OCI-LY7 (cell line): Measurements from ENCODE around the gene C16orf89.

Experiments
- EZH2phosphoT487 ChIP-seq: fragments of 200-600 bp; sonication (generic); IDR thresholded peaks from 2 replicates; pipeline ENCODE4 v1.6.1; 2018; ENCODE audit warnings: low read depth, borderline replicate concordance, mild to moderate bottlenecking, mixed run types, antibody characterized with exemption, low read length, moderate library complexity, mixed read lengths
- TF ChIP-seq, protein P1 (sequence below): fragments of 200-600 bp; sonication (generic); conservative IDR thresholded peaks from 2 replicates; pipeline ENCODE4 v1.5.1; 2014; ENCODE audit warnings: mild to moderate bottlenecking, antibody characterized with exemption, low read length, moderate library complexity, mixed read lengths

DNA sequence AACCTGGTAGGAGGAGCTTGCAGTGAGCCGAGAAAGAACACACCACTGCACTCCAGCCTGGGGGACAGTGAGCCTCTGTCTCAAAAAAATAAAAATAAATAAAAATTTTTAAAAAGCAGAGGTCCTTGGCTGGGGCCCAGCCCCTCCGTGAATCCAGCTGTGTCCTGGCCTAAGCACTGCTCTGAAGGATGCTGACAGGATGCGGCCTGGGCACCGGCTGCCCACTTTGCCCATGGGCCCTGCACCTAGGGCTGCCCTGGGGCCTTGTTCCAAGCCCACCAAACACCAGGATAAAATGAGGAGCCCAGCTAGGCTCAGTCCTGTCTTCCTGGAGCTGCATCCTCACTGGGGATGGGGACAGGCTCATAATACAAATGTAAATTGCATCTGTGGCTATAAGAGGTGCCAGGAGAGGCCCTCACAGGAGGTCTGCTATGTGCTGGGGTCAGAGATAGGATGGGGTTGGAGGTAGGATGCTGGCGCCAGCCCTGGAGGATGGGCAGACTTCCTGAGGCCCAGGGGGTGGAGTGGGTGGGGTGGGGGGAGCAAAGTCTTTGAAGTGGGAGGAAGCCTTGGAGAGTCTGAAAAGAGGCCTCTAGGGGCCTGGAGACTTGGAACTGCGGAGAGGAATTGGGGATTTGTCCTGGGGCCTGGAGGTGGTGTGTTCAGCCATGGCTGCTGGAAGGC is 6.2 kb downstream of the C16orf89 start:
- TF ChIP-seq, protein P1, sequence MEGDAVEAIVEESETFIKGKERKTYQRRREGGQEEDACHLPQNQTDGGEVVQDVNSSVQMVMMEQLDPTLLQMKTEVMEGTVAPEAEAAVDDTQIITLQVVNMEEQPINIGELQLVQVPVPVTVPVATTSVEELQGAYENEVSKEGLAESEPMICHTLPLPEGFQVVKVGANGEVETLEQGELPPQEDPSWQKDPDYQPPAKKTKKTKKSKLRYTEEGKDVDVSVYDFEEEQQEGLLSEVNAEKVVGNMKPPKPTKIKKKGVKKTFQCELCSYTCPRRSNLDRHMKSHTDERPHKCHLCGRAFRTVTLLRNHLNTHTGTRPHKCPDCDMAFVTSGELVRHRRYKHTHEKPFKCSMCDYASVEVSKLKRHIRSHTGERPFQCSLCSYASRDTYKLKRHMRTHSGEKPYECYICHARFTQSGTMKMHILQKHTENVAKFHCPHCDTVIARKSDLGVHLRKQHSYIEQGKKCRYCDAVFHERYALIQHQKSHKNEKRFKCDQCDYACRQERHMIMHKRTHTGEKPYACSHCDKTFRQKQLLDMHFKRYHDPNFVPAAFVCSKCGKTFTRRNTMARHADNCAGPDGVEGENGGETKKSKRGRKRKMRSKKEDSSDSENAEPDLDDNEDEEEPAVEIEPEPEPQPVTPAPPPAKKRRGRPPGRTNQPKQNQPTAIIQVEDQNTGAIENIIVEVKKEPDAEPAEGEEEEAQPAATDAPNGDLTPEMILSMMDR, result no peak
- TF ChIP-seq EZH2phosphoT487, result no peak
